Tibial nerve (tissue), 4 donors: ENCODE results near the gene SDK2. TPM values are rescaled to one million over a fixed set of nuclear protein-coding genes. Genes with fewer than 3 reads are reported as not detected.

Source experiments
- DNase-seq, 2 donors: peaks; one replicate each; pipeline ENCODE4 v3.0.0-alpha.2; 2019; ENCODE audit warnings: low spot score in 2 of 2
- H3K27ac ChIP-seq, 4 donors: fragments of 200-600 bp; sonication (generic) in 3 of 4; one replicate each; pipeline ENCODE4 v1.5.1; 2017 to 2019; ENCODE audit warnings: mild to moderate bottlenecking in 1 of 4
- H3K27me3 ChIP-seq, 2 donors: fragments of 200-600 bp; sonication (generic) in 1 of 2; one replicate each; pipeline versions ENCODE4 v1.5.1 to v1.6.0; 2017 to 2019
- H3K36me3 ChIP-seq, 3 donors: fragments of 200-600 bp; sonication (generic); one replicate each; pipeline ENCODE4 v1.5.1; 2018 to 2019
- H3K4me1 ChIP-seq, 4 donors: fragments of 200-600 bp; sonication (generic) in 3 of 4; one replicate each; pipeline ENCODE4 v1.5.1; 2017 to 2019
- H3K4me3 ChIP-seq, 4 donors: fragments of 200-600 bp; sonication (generic) in 3 of 4; one replicate each; pipeline ENCODE4 v1.5.1; 2017 to 2019; ENCODE audit warnings: mild to moderate bottlenecking in 1 of 4, moderate library complexity in 1 of 4
- H3K9me3 ChIP-seq, 4 donors: fragments of 200-600 bp; sonication (generic) in 3 of 4; one replicate each; pipeline ENCODE4 v1.5.1; 2017 to 2019
- EP300 ChIP-seq, 2 donors: sonication (generic); formaldehyde crosslinking; IDR thresholded peaks; one replicate each; pipeline ENCODE4 v1.6.1; 2017; ENCODE audit warnings: antibody characterized with exemption in 2 of 2, mild to moderate bottlenecking in 1 of 2
- POLR2A ChIP-seq, 2 donors: fragments of 450-650 bp; IDR thresholded peaks; one replicate each; pipeline ENCODE4 v1.6.1; 2017; ENCODE audit warnings: antibody characterized with exemption in 2 of 2, mild to moderate bottlenecking in 2 of 2, moderate library complexity in 2 of 2
- WGBS, 2 donors: methylation state at CpG; one replicate each; pipeline ENCODE4 v1.1.5; 2018; 5-methylcytosine and 5-hydroxymethylcytosine counted together
- total RNA-seq, 4 donors: library from RNA; depleted of rRNA; stranded (reverse); fragments of >200 nt; gene quantifications; one replicate each; pipeline ENCODE4 v1.1.0, GENCODE V29; 2016
- TF ChIP-seq, protein P1 (sequence below), 5 experiments: fragments of 200-600 bp in 3 of 5; fragments of 450-650 bp in 2 of 5; sonication (generic) in 3 of 5; IDR thresholded peaks; one replicate each; pipeline ENCODE4 v1.5.1; 2016 to 2019; ENCODE audit warnings: antibody characterized with exemption in 5 of 5, mild to moderate bottlenecking in 3 of 5, moderate library complexity in 2 of 5

Gene SDK2
- total RNA-seq, 4 donors from 2014 or later: 3.1 to 6.3 (median 4.6) TPM

DNA sequence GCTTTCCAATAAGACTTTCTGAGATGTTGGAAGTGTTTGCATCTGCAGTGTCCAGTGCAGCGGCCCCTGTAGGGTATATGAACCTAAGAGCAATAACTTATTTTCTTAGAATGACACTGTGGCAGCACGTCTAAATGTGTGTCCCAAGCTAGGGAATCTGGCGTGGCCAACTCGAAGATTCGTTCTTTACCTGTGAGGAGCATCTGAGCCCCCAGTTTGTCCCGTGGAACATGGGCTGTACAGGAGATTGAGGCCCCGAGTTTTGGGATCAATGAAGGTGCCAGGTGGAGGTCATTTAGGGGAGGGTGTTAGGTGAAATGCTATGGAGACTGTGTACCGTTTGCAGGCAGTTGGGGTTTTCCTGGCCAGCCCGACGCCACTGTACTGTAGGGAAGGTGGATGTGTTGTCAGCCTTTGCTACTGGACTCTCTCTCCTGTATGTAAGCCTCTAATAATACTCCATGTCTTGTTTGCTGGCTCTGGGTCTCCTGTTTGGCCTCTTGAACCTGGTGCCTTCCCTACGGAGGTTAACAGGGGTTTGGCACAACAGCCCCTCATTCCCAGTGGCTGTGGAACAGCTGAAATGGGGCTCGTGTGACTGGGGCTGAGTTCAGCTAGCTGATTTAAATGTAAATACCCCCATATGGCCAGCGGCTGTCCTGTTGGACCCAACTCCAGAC is 45.5 kb upstream of the SDK2 start:
- Histone ChIP-seq H3K4me3 (no peak overlapping the region), H3K4me1 (no peaks in the 10 kb centered on the region), H3K9me3 (peaks cover 0 to 18% (median 0%) of the 10 kb centered on the region in 4 donors), H3K36me3 (no peaks in the 10 kb centered on the region), H3K27ac (no peak overlapping the region), H3K27me3 (no peaks in the 10 kb centered on the region)
- DNase-seq: no peak
- WGBS, 2 donors: 75 to 79% methylated on average over 13 of the region's 13 CpGs
- TF ChIP-seq, protein P1, sequence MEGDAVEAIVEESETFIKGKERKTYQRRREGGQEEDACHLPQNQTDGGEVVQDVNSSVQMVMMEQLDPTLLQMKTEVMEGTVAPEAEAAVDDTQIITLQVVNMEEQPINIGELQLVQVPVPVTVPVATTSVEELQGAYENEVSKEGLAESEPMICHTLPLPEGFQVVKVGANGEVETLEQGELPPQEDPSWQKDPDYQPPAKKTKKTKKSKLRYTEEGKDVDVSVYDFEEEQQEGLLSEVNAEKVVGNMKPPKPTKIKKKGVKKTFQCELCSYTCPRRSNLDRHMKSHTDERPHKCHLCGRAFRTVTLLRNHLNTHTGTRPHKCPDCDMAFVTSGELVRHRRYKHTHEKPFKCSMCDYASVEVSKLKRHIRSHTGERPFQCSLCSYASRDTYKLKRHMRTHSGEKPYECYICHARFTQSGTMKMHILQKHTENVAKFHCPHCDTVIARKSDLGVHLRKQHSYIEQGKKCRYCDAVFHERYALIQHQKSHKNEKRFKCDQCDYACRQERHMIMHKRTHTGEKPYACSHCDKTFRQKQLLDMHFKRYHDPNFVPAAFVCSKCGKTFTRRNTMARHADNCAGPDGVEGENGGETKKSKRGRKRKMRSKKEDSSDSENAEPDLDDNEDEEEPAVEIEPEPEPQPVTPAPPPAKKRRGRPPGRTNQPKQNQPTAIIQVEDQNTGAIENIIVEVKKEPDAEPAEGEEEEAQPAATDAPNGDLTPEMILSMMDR (IDR thresholded peaks at IDR 0.05): no peak
- TF ChIP-seq EP300 (IDR thresholded peaks at IDR 0.05): no peak
- no peak for TF ChIP-seq POLR2A (IDR thresholded peaks at IDR 0.05)

- H3K9me3 ChIP-seq: peaks cover 0 to 26% (median 0%) of the 10 kb centered on the region in 4 donors
- TF ChIP-seq EP300 (IDR thresholded peaks at IDR 0.05): no peak
- TF ChIP-seq, protein P1 (IDR thresholded peaks at IDR 0.05): no peak
- no peak for TF ChIP-seq POLR2A (IDR thresholded peaks at IDR 0.05)
- H3K27me3 ChIP-seq: no peaks in the 10 kb centered on the region
- H3K4me1 ChIP-seq: no peaks in the 10 kb centered on the region
- no peak for DNase-seq
- no peak overlapping the region for H3K4me3 ChIP-seq
- 72 to 86% methylated on average over 3 of the region's 3 CpGs for WGBS, 2 donors
- H3K36me3 ChIP-seq: no peaks in the 10 kb centered on the region
- no peak overlapping the region for H3K27ac ChIP-seq
These were observed 42.7 kb upstream of the SDK2 start for GRCh38 chr17:73686961-73687360.

DNA sequence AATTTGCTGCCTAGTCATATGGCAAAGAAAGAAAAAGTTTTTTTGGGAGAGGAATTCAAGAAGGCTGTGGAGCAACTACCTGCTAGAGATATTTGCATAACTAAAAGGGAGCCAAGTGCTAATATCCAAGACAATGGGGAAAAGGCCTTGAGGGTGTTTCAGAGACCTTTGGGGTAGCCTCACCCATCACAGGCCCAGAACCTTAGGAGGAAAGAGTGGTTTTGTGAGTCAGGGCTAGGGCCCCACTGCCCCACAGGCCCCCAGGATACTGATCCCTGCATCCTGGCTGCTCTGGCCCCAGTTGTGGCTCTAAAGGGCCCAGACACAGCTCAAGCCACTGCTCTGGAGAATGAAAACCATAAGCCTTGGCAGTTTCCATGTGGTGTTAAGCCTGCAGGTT is 41.9 kb upstream of the SDK2 start:
- no peak overlapping the region for H3K27ac ChIP-seq
- TF ChIP-seq, protein P1 (IDR thresholded peaks at IDR 0.05): no peak
- no peak for TF ChIP-seq POLR2A (IDR thresholded peaks at IDR 0.05)
- H3K36me3 ChIP-seq: no peaks in the 10 kb centered on the region
- no peaks in the 10 kb centered on the region for H3K27me3 ChIP-seq
- H3K4me3 ChIP-seq: no peak overlapping the region
- no peak for DNase-seq
- no peaks in the 10 kb centered on the region for H3K4me1 ChIP-seq
- peaks cover 0 to 33% (median 0%) of the 10 kb centered on the region in 4 donors for H3K9me3 ChIP-seq

- Histone ChIP-seq H3K4me3 (no peak overlapping the region), H3K4me1 (no peaks in the 10 kb centered on the region), H3K36me3 (no peaks in the 10 kb centered on the region), H3K27ac (no peak overlapping the region), H3K9me3 (peaks cover 0 to 33% (median 0%) of the 10 kb centered on the region in 4 donors), H3K27me3 (no peaks in the 10 kb centered on the region)
- TF ChIP-seq, protein P1 (IDR thresholded peaks at IDR 0.05): no peak
- no peak for TF ChIP-seq EP300 (IDR thresholded peaks at IDR 0.05)
- TF ChIP-seq POLR2A (IDR thresholded peaks at IDR 0.05): no peak
- no peak for DNase-seq
- 21 to 29% methylated on average over 3 of the region's 3 CpGs for WGBS, 2 donors
These were observed 39.9 kb upstream of the SDK2 start for GRCh38 chr17:73684183-73684582.

- H3K4me1 ChIP-seq: no peaks in the 10 kb centered on the region
- TF ChIP-seq EP300 (IDR thresholded peaks at IDR 0.05) (no peak), POLR2A (IDR thresholded peaks at IDR 0.05) (no peak)
- TF ChIP-seq, protein P1 (IDR thresholded peaks at IDR 0.05): no peak
- no peaks in the 10 kb centered on the region for H3K27me3 ChIP-seq
- peaks cover 0 to 33% (median 0%) of the 10 kb centered on the region in 4 donors for H3K9me3 ChIP-seq
- H3K4me3 ChIP-seq: no peak overlapping the region
- no peak overlapping the region for H3K27ac ChIP-seq
- no peaks in the 10 kb centered on the region for H3K36me3 ChIP-seq
- 66 to 74% methylated on average over 6 of the region's 6 CpGs for WGBS, 2 donors
- DNase-seq: no peak
These were observed 39.5 kb upstream of the SDK2 start for GRCh38 chr17:73683771-73684170.
